ENCODE measurements around the gene KMT5C. TPM values are rescaled to one million over a fixed set of nuclear protein-coding genes. Genes with fewer than 3 reads are reported as not detected.

Gene KMT5C
- total and polyA plus RNA-seq, 2 experiments from 2014 or later = 14.2 to 34.3 TPM

- no peak overlapping the region for H2AFZ ChIP-seq
- DNase-seq (ENCODE audit: low spot score) (no peak), ATAC-seq (no peak)
- H3K27me3 ChIP-seq (ENCODE audit: insufficient read depth) = no peaks in the 10 kb centered on the region
- no peaks in the 10 kb centered on the region for H3K79me2 ChIP-seq (replicated peaks; ENCODE audit: insufficient read depth)
- Mint-ChIP-seq H3K4me3 (no peak overlapping the region; the same call in 2 of the 3 replicates), H3K36me3 (ENCODE audit: low read depth) (no peaks in the 10 kb centered on the region), H3K27me3 (ENCODE audit: insufficient read depth, low read depth, poor library complexity) (peaks cover 12% of the 10 kb centered on the region), H3K27ac (no peak overlapping the region), H3K4me1 (peaks cover 15% of the 10 kb centered on the region), H3K9me3 (no peaks in the 10 kb centered on the region; the same call in 2 of the 3 replicates)
- no peaks in the 10 kb centered on the region; the same call in 1 of the 2 replicates for H4K20me1 ChIP-seq (replicated peaks; ENCODE audit: insufficient read depth)
- H3K4me3 ChIP-seq = no peak overlapping the region
- no peak overlapping the region for H3K27ac ChIP-seq (ENCODE audit: low read depth)
- TF ChIP-seq ZNF462 (CRISPR knock-in tag; IDR thresholded peaks at IDR 0.05) (no peak), ZNF331 (CRISPR knock-in tag; IDR thresholded peaks at IDR 0.05; ENCODE audit: low read depth) (no peak), JUNB (IDR thresholded peaks at IDR 0.05; ENCODE audit: unreplicated experiment) (no peak), CTCF (conservative IDR thresholded peaks at IDR 0.05; ENCODE audit: low read depth in 2 of 2) (no peak), EZH2phosphoT487 (IDR thresholded peaks at IDR 0.05; ENCODE audit: unreplicated experiment) (no peak), CREB1 (CRISPR knock-in tag; IDR thresholded peaks at IDR 0.05; ENCODE audit: low read depth) (no peak), NANOG (IDR thresholded peaks at IDR 0.05; ENCODE audit: borderline replicate concordance) (no peak), EZH2 (IDR thresholded peaks at IDR 0.05; ENCODE audit: low read depth, unreplicated experiment) (no peak), STAT1 (IDR thresholded peaks at IDR 0.05; ENCODE audit: unreplicated experiment) (no peak), ZNF114 (CRISPR knock-in tag; IDR thresholded peaks at IDR 0.05) (no peak), REST (IDR thresholded peaks at IDR 0.05; ENCODE audit: unreplicated experiment) (no peak), ETS1 (IDR thresholded peaks at IDR 0.05) (no peak), POLR2AphosphoS5 (IDR thresholded peaks at IDR 0.05; ENCODE audit: low read depth) (no peak)
- H3K4me2 ChIP-seq = no peak overlapping the region
- no peaks in the 10 kb centered on the region for H3K36me3 ChIP-seq (ENCODE audit: insufficient read depth)
- 0 out of 2 replicates have a peak, but pooled peaks cover 4% of the 10 kb centered on the region for H3F3A ChIP-seq (replicated peaks; ENCODE audit: low read depth)
- no peaks in the 10 kb centered on the region for H3K9me2 ChIP-seq (ENCODE audit: insufficient read depth)
- H3K4me1 ChIP-seq (ENCODE audit: insufficient read depth) = peaks cover 5% of the 10 kb centered on the region; the same call in 1 of the 2 replicates
These were observed 18.1 kb upstream of the KMT5C start for GRCh38 chr19:55321466-55322137.

Measured in GM23338 (cell line).